A549 treated with ZK216348 at 1 μM for 4 hours (cell line): ENCODE data around the gene ART4. TPM values are rescaled to one million over a fixed set of nuclear protein-coding genes. Genes with fewer than 3 reads are reported as not detected.

Experiments used
- total RNA-seq: library from RNA; stranded (reverse); fragments of 200-300 nt; extraction: Qiagen RNA extraction; gene quantifications from 5 replicates; pipeline ENCODE4 v1.2.3, GENCODE V29; 2022; ENCODE audit warnings: low read depth

The ART4 gene, protein sequence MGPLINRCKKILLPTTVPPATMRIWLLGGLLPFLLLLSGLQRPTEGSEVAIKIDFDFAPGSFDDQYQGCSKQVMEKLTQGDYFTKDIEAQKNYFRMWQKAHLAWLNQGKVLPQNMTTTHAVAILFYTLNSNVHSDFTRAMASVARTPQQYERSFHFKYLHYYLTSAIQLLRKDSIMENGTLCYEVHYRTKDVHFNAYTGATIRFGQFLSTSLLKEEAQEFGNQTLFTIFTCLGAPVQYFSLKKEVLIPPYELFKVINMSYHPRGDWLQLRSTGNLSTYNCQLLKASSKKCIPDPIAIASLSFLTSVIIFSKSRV
- total RNA-seq: not detected in 5 replicates

GRCh38 chr12:14843425-14843887 lies at the start of gene ART4:
Gene ART4, minus strand, starts transcription at chr12:14843526. Its CDS starts 413 bp downstream, at chr12:14843113.

DNA sequence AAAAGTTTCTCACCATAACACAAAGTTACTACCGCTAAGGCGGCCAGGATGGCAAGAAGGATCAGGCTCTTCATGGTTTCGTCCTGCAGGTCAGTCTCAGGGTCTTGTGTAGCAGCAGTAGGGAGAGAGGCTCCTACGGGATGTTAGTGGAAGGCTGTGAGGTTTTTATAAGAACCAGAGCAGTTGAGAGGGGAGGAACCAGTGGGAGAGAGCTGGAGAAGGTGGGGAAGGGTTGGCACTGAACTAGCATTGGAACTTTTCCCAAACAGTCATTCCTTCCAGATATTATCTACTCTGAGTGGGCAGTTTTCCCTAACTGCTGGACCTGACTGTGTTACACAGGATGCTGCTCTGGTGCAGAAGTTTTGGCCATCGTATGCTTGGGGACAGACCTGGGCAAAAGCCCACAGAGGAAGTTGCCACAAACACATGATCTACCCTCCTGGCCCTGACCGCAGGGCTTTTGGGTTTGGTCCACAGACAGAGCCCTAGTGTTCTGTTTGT lies 42.4 kb upstream of the ART4 start, which contains the start of gene MGP:
MGP (minus strand) TSS at position 137 of the 504 bp plus-strand sequence; CDS start at position 74, 63 bp downstream.

DNA sequence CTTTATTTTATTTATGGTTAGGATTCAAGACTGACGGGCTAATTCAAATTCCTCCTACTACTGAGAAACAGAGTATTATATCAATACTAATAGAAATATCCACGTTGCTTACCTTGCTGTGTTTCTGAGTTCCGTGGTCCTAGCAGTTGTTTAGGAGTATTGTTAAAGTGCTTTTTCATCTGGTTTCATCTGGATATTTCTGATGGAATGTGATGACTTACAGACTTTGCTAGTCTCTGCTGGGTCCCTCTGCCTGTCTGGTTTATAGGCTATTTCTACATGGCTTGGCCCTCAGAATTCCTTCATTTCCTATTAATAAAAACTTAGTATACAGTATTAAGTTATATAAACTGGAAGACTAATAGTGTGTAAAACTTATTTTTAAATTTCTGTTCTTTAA lies 29.3 kb downstream of the ART4 start, which contains the start of gene SMCO3:
SMCO3 (minus strand) TSS at position 169 of the 400 bp plus-strand sequence. CDS start 7,502 bp downstream, outside the sequence.

GRCh38 chr12:14803011-14803829 lies 40.1 kb downstream of the ART4 start, which contains the start of the genes C12orf60 and WBP11:
Gene C12orf60, plus strand, starts transcription at chr12:14803670. Its CDS starts 19,266 bp downstream, at chr12:14822936.
Gene WBP11, minus strand, starts transcription at chr12:14803478. Its CDS starts 2,095 bp downstream, at chr12:14801383.

Other genes with a start within 250 kb of the ART4 start
- gene GUCY2C, start 146.9 kb downstream of the ART4 start, total RNA-seq: 0.12 TPM in 1 of 5 replicates, not detected in the others
- gene WBP11, start 40.0 kb downstream of the ART4 start, total RNA-seq: 45.5 to 70.9 TPM (median 48.0 TPM) in 5 replicates
- 1.3 to 2.1 TPM (median 1.7 TPM) in 5 replicates for gene C12orf60, start 39.9 kb downstream of the ART4 start, total RNA-seq
- not detected in 5 replicates for gene SMCO3, start 29.3 kb downstream of the ART4 start, total RNA-seq
- 0.45 TPM in 1 of 5 replicates, not detected in the others for gene MGP, start 42.3 kb upstream of the ART4 start, total RNA-seq
- not detected in 5 replicates for gene ERP27, start 95.0 kb upstream of the ART4 start, total RNA-seq
- 1.5 to 2.1 TPM (median 1.9 TPM) in 5 replicates for gene ARHGDIB, start 118.1 kb upstream of the ART4 start, total RNA-seq
- gene PDE6H, start 129.5 kb upstream of the ART4 start, total RNA-seq: not detected in 5 replicates